H1 (cell line): Measurements from ENCODE around the gene AMPH. TPM values are rescaled to one million over a fixed set of nuclear protein-coding genes. Genes with fewer than 3 reads are reported as not detected.

Experiments
- CTCF ChIA-PET: fragments of 300-600 bp; sonication (Branson Sonifier 250); formaldehyde crosslinking; loops from one replicate; lab custom pipeline; 2021; ENCODE audit not compliant: partially characterized antibody; lab: Charles Lee
- POLR2A ChIA-PET: fragments of 300-600 bp; sonication (Branson Sonifier 250); formaldehyde crosslinking; loops from one replicate; lab custom pipeline; 2021; ENCODE audit warnings: inconsistent platforms; ENCODE audit not compliant: partially characterized antibody; lab: Charles Lee
- DNase-seq, 2 experiments: peaks; one replicate each; pipeline versions ENCODE4 v3.0.0 to v3.0.0-alpha.2; 2010 to 2022; ENCODE audit warnings: low spot score in 2 of 2, low read depth in 1 of 2, mixed read lengths in 1 of 2
- FAIRE-seq: peaks from 2 replicates; lab custom pipeline; 2011; peaks lifted over from hg19 to GRCh38; lab: Jason Lieb, UNC
- H2AFZ ChIP-seq: 2 replicates; pipeline ENCODE4 v1.8.1; 2012; ENCODE audit warnings: low read length, inconsistent platforms
- H2AK5ac ChIP-seq: 2 replicates; pipeline ENCODE4 v1.6.1; 2013; ENCODE audit warnings: low read depth, low read length
- H2BK120ac ChIP-seq: replicated peaks from 2 replicates; pipeline ENCODE3; 2013; ENCODE audit warnings: low read depth, low read length, inconsistent platforms
- H2BK12ac ChIP-seq: 2 replicates; pipeline ENCODE4 v1.6.1; 2013; ENCODE audit warnings: low read depth, low read length
- H2BK15ac ChIP-seq: 2 replicates; pipeline ENCODE4 v1.6.1; 2013; ENCODE audit warnings: low read length
- H2BK20ac ChIP-seq: 2 replicates; pipeline ENCODE4 v1.6.1; 2013; ENCODE audit warnings: low read length
- H2BK5ac ChIP-seq: 2 replicates; pipeline ENCODE4 v1.6.1; 2013; ENCODE audit warnings: low read depth, low read length
- H3K14ac ChIP-seq: 2 replicates; pipeline ENCODE4 v1.6.1; 2013; ENCODE audit warnings: inconsistent platforms; ENCODE audit not compliant: insufficient read length
- H3K18ac ChIP-seq: 2 replicates; pipeline ENCODE4 v1.6.1; 2013; ENCODE audit warnings: low read length; ENCODE audit errors: extremely low read depth
- H3K23ac ChIP-seq: 2 replicates; pipeline ENCODE4 v1.6.1; 2013; ENCODE audit warnings: inconsistent platforms; ENCODE audit not compliant: insufficient read length
- H3K23me2 ChIP-seq: 2 replicates; pipeline ENCODE4 v1.6.1; 2013; ENCODE audit warnings: low read depth, low read length
- H3K27ac ChIP-seq: 2 replicates; pipeline ENCODE4 v1.6.1; 2011; ENCODE audit warnings: low read depth, low read length, inconsistent platforms
- H3K27me3 ChIP-seq, 4 experiments: replicated peaks in 1 of 4; 1 replicate in 1 of 4; 2 replicates in 3 of 4; pipeline versions ENCODE4 v1.6.1 to v1.8.1; 2011 to 2013; ENCODE audit warnings: low read length in 3 of 4, mild to moderate bottlenecking in 3 of 4, inconsistent platforms in 2 of 4, mixed read lengths in 2 of 4, moderate library complexity in 1 of 4; ENCODE audit not compliant: control insufficient read depth in 3 of 4, insufficient read depth in 3 of 4; ENCODE audit errors: extremely low read depth in 1 of 4
- H3K36me3 ChIP-seq, 4 experiments: 2 replicates each; pipeline versions ENCODE4 v1.6.1 to v1.8.1; 2011 to 2013; ENCODE audit warnings: mild to moderate bottlenecking in 4 of 4, low read length in 3 of 4, moderate library complexity in 2 of 4, control low read depth in 1 of 4, inconsistent platforms in 1 of 4; ENCODE audit not compliant: insufficient read depth in 4 of 4, control insufficient read depth in 2 of 4
- H3K4ac ChIP-seq: replicated peaks from 2 replicates; pipeline ENCODE3; 2013; ENCODE audit warnings: low read length, low read depth, mixed read lengths, inconsistent platforms; ENCODE audit not compliant: insufficient read length
- H3K4me1 ChIP-seq, 4 experiments: replicated peaks in 1 of 4; 1 replicate in 1 of 4; 2 replicates in 3 of 4; pipeline versions ENCODE4 v1.6.1 to v1.8.1; 2011 to 2013; ENCODE audit warnings: low read length in 3 of 4, inconsistent platforms in 2 of 4, mixed read lengths in 1 of 4; ENCODE audit not compliant: insufficient read depth in 4 of 4, control insufficient read depth in 3 of 4
- H3K4me2 ChIP-seq, 2 experiments: 2 replicates each; pipeline versions ENCODE4 v1.6.1 to v1.8.1; 2011 to 2013; ENCODE audit warnings: low read depth in 2 of 2, low read length in 2 of 2, control low read depth in 1 of 2, inconsistent platforms in 1 of 2, mild to moderate bottlenecking in 1 of 2; ENCODE audit not compliant: insufficient read depth in 1 of 2
- H3K4me3 ChIP-seq, 4 experiments: fragments of 200-600, 300-600 bp in 1 of 4; sonication (generic), shearing (Covaris generic), sonication (Bioruptor Twin) in 1 of 4; 2 replicates each; pipeline versions ENCODE4 v1.5.1 to v1.8.1; 2011 to 2016; ENCODE audit warnings: low read length in 4 of 4, low read depth in 3 of 4, control low read depth in 2 of 4, inconsistent platforms in 2 of 4, mild to moderate bottlenecking in 2 of 4, mixed read lengths in 1 of 4, moderate library complexity in 1 of 4; ENCODE audit not compliant: insufficient read depth in 2 of 4; ENCODE audit errors: extremely low read depth in 1 of 4
- H3K56ac ChIP-seq: replicated peaks from 2 replicates; pipeline ENCODE3; 2013; ENCODE audit warnings: low read depth, mild to moderate bottlenecking, mixed read lengths, low read length, inconsistent platforms; ENCODE audit not compliant: insufficient read length
- H3K79me1 ChIP-seq: 2 replicates; pipeline ENCODE4 v1.6.1; 2013; ENCODE audit warnings: low read depth, low read length, control low read depth
- H3K79me2 ChIP-seq, 2 experiments: 2 replicates each; pipeline versions ENCODE4 v1.6.1 to v1.8.1; 2012 to 2013; ENCODE audit warnings: low read length in 2 of 2, mild to moderate bottlenecking in 2 of 2, inconsistent platforms in 1 of 2; ENCODE audit not compliant: insufficient read depth in 2 of 2, control insufficient read depth in 1 of 2
- H3K9ac ChIP-seq, 4 experiments: replicated peaks in 1 of 4; 1 replicate in 1 of 4; 2 replicates in 3 of 4; pipeline versions ENCODE4 v1.6.1 to v1.8.1; 2011 to 2013; ENCODE audit warnings: low read depth in 3 of 4, low read length in 3 of 4, control low read depth in 2 of 4, mild to moderate bottlenecking in 2 of 4, moderate library complexity in 2 of 4, inconsistent platforms in 1 of 4; ENCODE audit errors: extremely low read depth in 1 of 4
- H3K9me3 ChIP-seq, 2 experiments: 2 replicates each; pipeline versions ENCODE4 v1.6.1 to v1.8.1; 2012 to 2013; ENCODE audit warnings: mild to moderate bottlenecking in 2 of 2, moderate library complexity in 2 of 2, control low read depth in 1 of 2, inconsistent platforms in 1 of 2, low read depth in 1 of 2, low read length in 1 of 2, mixed read lengths in 1 of 2; ENCODE audit not compliant: insufficient read depth in 2 of 2
- H4K20me1 ChIP-seq, 2 experiments: replicated peaks in 1 of 2; 2 replicates each; pipeline versions ENCODE3 to v1.8.1; 2011 to 2013; ENCODE audit warnings: inconsistent platforms in 2 of 2, low read length in 2 of 2, mild to moderate bottlenecking in 1 of 2; ENCODE audit not compliant: insufficient read depth in 2 of 2, control insufficient read depth in 1 of 2
- H4K5ac ChIP-seq: 2 replicates; pipeline ENCODE4 v1.6.1; 2013; ENCODE audit warnings: low read length, low read depth, mixed read lengths, inconsistent platforms; ENCODE audit not compliant: insufficient read length
- H4K8ac ChIP-seq: 2 replicates; pipeline ENCODE4 v1.8.0; 2013; ENCODE audit warnings: mild to moderate bottlenecking, moderate library complexity, low read length, inconsistent platforms; ENCODE audit not compliant: insufficient read depth; ENCODE audit errors: extremely low read depth
- H4K91ac ChIP-seq: replicated peaks from 2 replicates; pipeline ENCODE3; 2013; ENCODE audit warnings: low read length, mixed read lengths, inconsistent platforms; ENCODE audit not compliant: insufficient read length
- ATF2 ChIP-seq: IDR thresholded peaks from 2 replicates; pipeline ENCODE4 v1.6.1; 2012; ENCODE audit warnings: low read length, inconsistent platforms
- EP300 ChIP-seq, 2 experiments: IDR thresholded peaks; 1 replicate in 1 of 2; 2 replicates in 1 of 2; pipeline ENCODE4 v1.6.1; 2011 to 2012; ENCODE audit warnings: low read depth in 2 of 2, low read length in 2 of 2, mild to moderate bottlenecking in 2 of 2, borderline replicate concordance in 1 of 2, inconsistent platforms in 1 of 2, moderate library complexity in 1 of 2
- FOSL1 ChIP-seq: IDR thresholded peaks from 2 replicates; pipeline ENCODE4 v1.6.1; 2011; ENCODE audit warnings: mild to moderate bottlenecking, low read depth, low read length, moderate library complexity; ENCODE audit not compliant: insufficient read depth
- HDAC6 ChIP-seq: IDR thresholded peaks from one replicate; pipeline ENCODE4 v1.7.1; 2012; ENCODE audit warnings: low read depth, mild to moderate bottlenecking, inconsistent platforms, low read length, moderate library complexity
- RBBP5 ChIP-seq: IDR thresholded peaks from 2 replicates; pipeline ENCODE4 v1.7.1; 2012; ENCODE audit warnings: low read depth, mild to moderate bottlenecking, inconsistent platforms, low read length, moderate library complexity, borderline replicate concordance
- RFX5 ChIP-seq: IDR thresholded peaks from 2 replicates; pipeline ENCODE4 v1.6.1; 2011; ENCODE audit warnings: low read depth, low read length, improper control_type of control experiment, borderline replicate concordance
- RNF2 ChIP-seq: fragments of 200-900, 300-1000 bp; sonication (generic); IDR thresholded peaks from 2 replicates; pipeline ENCODE4 v1.7.1; 2016; ENCODE audit warnings: borderline replicate concordance, low read depth, mild to moderate bottlenecking, antibody characterized with exemption, low read length; ENCODE audit not compliant: poor library complexity, severe bottlenecking; ENCODE audit errors: missing control alignments
- SIRT6 ChIP-seq: IDR thresholded peaks from one replicate; pipeline ENCODE4 v1.7.1; 2012; ENCODE audit warnings: low read length, inconsistent platforms
- WGBS, 2 experiments: shearing (Covaris generic) in 1 of 2; methylation state at CpG; one replicate each; pipeline versions ENCODE4 v1.1.6 to v1.1.7; 2013 to 2015; ENCODE audit warnings: low lambda C conversion rate in 2 of 2, mixed read lengths in 2 of 2, inconsistent platforms in 1 of 2, low coverage in 1 of 2, missing lambda C conversion rate in 1 of 2; ENCODE audit not compliant: insufficient replicate concordance in 2 of 2, insufficient coverage in 1 of 2, insufficient read length in 1 of 2; ENCODE audit errors: extremely low coverage in 1 of 2, missing lambda C conversion rate in 1 of 2; 5-methylcytosine and 5-hydroxymethylcytosine counted together
- polyA plus RNA-seq, 7 experiments: library from polyadenylated mRNA; depleted of rRNA in 3 of 7; stranded (reverse) in 5 of 7; unstranded in 2 of 7; fragments of >200 nt in 5 of 7; fragments of 200-250 nt in 2 of 7; gene quantifications; 1 replicate in 5 of 7; 2 replicates in 1 of 7; 4 replicates in 1 of 7; pipeline versions ENCODE4 v1.2.1 to v1.2.3, GENCODE V29; 2011 to 2013; ENCODE audit warnings: missing spikeins in 2 of 7, mixed read lengths in 2 of 7
- total RNA-seq: library from RNA; stranded (reverse); fragmentation: NEBNext Ultra II Directional; extraction: Animal tissue kit (Norgen Biotek cat#: 25700); gene quantifications from 2 replicates; pipeline ENCODE4 v1.2.1, GENCODE V29; 2021
- TF ChIP-seq, protein P1 (sequence below): IDR thresholded peaks from 2 replicates; pipeline ENCODE4 v1.6.1; 2012; ENCODE audit warnings: inconsistent platforms

The AMPH gene
- total and polyA plus RNA-seq, 2 of the 8 experiments (the other 6 are each of a cell fraction or from before 2014, with no cell fraction given) = 7.3 to 12.2 TPM

- no peak overlapping the region for H3K56ac ChIP-seq
- no peak overlapping the region for H4K8ac ChIP-seq
- H2BK120ac ChIP-seq = no peak overlapping the region
- no peak overlapping the region for H3K23ac ChIP-seq
- no peak for FAIRE-seq
- no peak overlapping the region for H4K5ac ChIP-seq
- CTCF ChIA-PET = interaction anchor here (1.1 to 2.9 kb wide), 6 partner anchors 29 to 220 kb away, joined by 3 to 20 read pairs (median 5); partner anchors contain the start of gene AMPH
- H3K27ac ChIP-seq = no peak overlapping the region
- H3K27me3 ChIP-seq = no peaks in the 10 kb centered on the region
- no peak overlapping the region for H2BK20ac ChIP-seq
- no peak overlapping the region for H3K4ac ChIP-seq
- POLR2A ChIA-PET = interaction anchor here (1.0 kb wide), 1 partner anchor 264 kb away, joined by 3 read pairs; no protein-coding TSS in a partner anchor
- no peaks in the 10 kb centered on the region for H3K79me1 ChIP-seq
- H2BK15ac ChIP-seq = no peak overlapping the region
- H3K9me3 ChIP-seq = no peaks in the 10 kb centered on the region
- no peak for DNase-seq
- H3K79me2 ChIP-seq = no peaks in the 10 kb centered on the region
- H3K23me2 ChIP-seq = no peaks in the 10 kb centered on the region
- H3K36me3 ChIP-seq = no peaks in the 10 kb centered on the region
- H3K9ac ChIP-seq = no peak overlapping the region
- no peak overlapping the region for H3K4me3 ChIP-seq
- no peak overlapping the region for H2BK5ac ChIP-seq
- H4K91ac ChIP-seq = no peak overlapping the region
- H4K20me1 ChIP-seq = no peaks in the 10 kb centered on the region
- no peak overlapping the region for H2AK5ac ChIP-seq
- H3K4me1 ChIP-seq = no peaks in the 10 kb centered on the region; a peak in 1 of 7 replicates
- whole genome bisulfite sequencing, 2 experiments = 93% methylated on average over 5 of the region's 5 CpGs; no CpG with 5 or more reads in 1 of the 2 experiments
- H3K14ac ChIP-seq = no peak overlapping the region
- H2AFZ ChIP-seq = no peak overlapping the region
- no peak overlapping the region for H2BK12ac ChIP-seq
- H3K4me2 ChIP-seq = no peak overlapping the region
- no peak overlapping the region for H3K18ac ChIP-seq
- TF ChIP-seq EP300 (IDR thresholded peaks at IDR 0.05; ENCODE audit: borderline replicate concordance in 1 of 2, low read depth in 2 of 2, low read length in 2 of 2) (no peak), FOSL1 (no peak), RNF2 (no peak), RBBP5 (no peak), ATF2 (no peak), RFX5 (no peak), HDAC6 (no peak), SIRT6 (no peak)
- TF ChIP-seq, protein P1, sequence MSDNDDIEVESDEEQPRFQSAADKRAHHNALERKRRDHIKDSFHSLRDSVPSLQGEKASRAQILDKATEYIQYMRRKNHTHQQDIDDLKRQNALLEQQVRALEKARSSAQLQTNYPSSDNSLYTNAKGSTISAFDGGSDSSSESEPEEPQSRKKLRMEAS = no peak
Observed at GRCh38 chr7:38453826-38454225, 177.3 kb downstream of the AMPH start.
